Measurements from ENCODE around the gene AP3M1.
A peak's percentile ranks its signal among the peaks of the same experiment; 100 is the strongest.

The AP3M1 gene

DNA sequence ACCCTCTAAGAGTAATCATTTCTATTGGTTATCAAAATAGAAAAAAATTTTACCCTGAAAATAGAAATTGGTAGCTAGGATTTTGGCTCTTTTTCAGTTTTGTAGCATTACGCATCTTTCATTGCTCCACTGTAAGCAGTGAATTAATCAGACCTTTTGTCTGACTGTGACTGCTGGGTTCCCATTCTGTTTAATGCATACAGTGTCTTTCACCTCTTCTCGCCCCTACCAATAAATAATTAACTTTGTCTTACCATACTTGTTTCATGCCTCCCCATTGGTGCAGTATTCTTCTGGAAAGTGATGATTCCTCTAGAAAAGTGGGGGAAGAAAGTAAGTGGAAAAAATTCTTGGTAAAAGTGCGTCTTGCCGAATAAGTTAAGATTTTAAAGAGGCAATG is 73.2 kb downstream of the AP3M1 start:
- no peak for DNase-seq

GRCh38 chr10:74076961-74077360 is 73.7 kb downstream of the AP3M1 start:
- DNase-seq = no peak

DNA sequence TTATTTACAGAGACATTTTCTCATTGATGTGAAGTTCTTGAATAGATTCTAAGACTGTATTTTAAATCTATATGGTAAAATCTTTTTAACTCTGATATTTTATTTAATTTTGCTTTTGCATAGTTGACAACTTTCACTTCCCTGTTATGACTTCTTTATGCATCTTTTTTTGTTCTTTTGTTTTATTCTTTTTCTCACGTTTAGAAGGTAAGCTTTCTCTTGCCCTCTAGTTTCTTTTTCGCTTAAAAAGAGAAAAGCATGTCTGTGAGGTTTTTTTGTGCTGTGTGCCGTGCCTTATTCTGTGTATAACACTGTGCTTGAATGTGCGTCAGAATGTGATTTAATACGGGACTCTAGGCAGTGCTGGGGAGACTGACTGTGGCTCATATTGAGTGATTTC is 74.7 kb downstream of the AP3M1 start:
- DNase-seq = no peak

GRCh38 chr10:74072503-74072902 is 78.1 kb downstream of the AP3M1 start:
- no peak for DNase-seq

GRCh38 chr10:74071157-74071556 is 79.5 kb downstream of the AP3M1 start:
- DNase-seq = peak; percentile 95
